Anterior cingulate cortex (tissue), 58 donors: ENCODE data around the gene MYOM1.
A peak's percentile ranks its signal among the peaks of the same experiment; 100 is the strongest.

Experiments used
- DNase-seq, 58 donors: peaks; one replicate each; lab custom pipeline; 2025; lab: John Stamatoyannopoulos, UW

Gene MYOM1

GRCh38 chr18:3156325-3156640 lies 63.5 kb downstream of the MYOM1 start:
- no peak for DNase-seq

GRCh38 chr18:3154214-3154613 lies 65.6 kb downstream of the MYOM1 start:
- DNase-seq, result no peak

- DNase-seq, result no peak
Observed at GRCh38 chr18:3153107-3153704, 66.6 kb downstream of the MYOM1 start.

- no peak for DNase-seq
Observed at GRCh38 chr18:3152294-3152693, 67.5 kb downstream of the MYOM1 start.

GRCh38 chr18:3151399-3152264 lies 68.1 kb downstream of the MYOM1 start:
- DNase-seq, result no peak

- no peak for DNase-seq
Observed at GRCh38 chr18:3150688-3151087, 69.1 kb downstream of the MYOM1 start.

GRCh38 chr18:3150274-3150673 lies 69.5 kb downstream of the MYOM1 start:
- DNase-seq, result no peak

- DNase-seq, result no peak
Observed at GRCh38 chr18:3148930-3149535, 70.7 kb downstream of the MYOM1 start.

GRCh38 chr18:3147935-3148554 lies 71.7 kb downstream of the MYOM1 start:
- no peak for DNase-seq

- DNase-seq, result no peak
Observed at GRCh38 chr18:3140986-3141639, 78.7 kb downstream of the MYOM1 start.

GRCh38 chr18:3140342-3140741 lies 79.4 kb downstream of the MYOM1 start:
- DNase-seq, result no peak

GRCh38 chr18:3139406-3139805 lies 80.4 kb downstream of the MYOM1 start:
- no peak for DNase-seq

- DNase-seq, result no peak
Observed at GRCh38 chr18:3138274-3138975, 81.3 kb downstream of the MYOM1 start.

GRCh38 chr18:3135536-3135935 lies 84.2 kb downstream of the MYOM1 start:
- peak in 26 of 58 donors; percentile 2 to 58 (median 20) for DNase-seq

- no peak for DNase-seq
Observed at GRCh38 chr18:3132700-3133099, 87.1 kb downstream of the MYOM1 start.

- DNase-seq, result no peak
Observed at GRCh38 chr18:3130344-3130743, 89.4 kb downstream of the MYOM1 start.

GRCh38 chr18:3129053-3129864 lies 90.5 kb downstream of the MYOM1 start:
- peak in 53 of 58 donors; percentile 2 to 87 (median 60) for DNase-seq

- no peak for DNase-seq
Observed at GRCh38 chr18:3126457-3127097, 93.2 kb downstream of the MYOM1 start.

GRCh38 chr18:3124822-3125221 lies 94.9 kb downstream of the MYOM1 start:
- no peak for DNase-seq
